ENCODE data around the gene POLR3G.

DNA sequence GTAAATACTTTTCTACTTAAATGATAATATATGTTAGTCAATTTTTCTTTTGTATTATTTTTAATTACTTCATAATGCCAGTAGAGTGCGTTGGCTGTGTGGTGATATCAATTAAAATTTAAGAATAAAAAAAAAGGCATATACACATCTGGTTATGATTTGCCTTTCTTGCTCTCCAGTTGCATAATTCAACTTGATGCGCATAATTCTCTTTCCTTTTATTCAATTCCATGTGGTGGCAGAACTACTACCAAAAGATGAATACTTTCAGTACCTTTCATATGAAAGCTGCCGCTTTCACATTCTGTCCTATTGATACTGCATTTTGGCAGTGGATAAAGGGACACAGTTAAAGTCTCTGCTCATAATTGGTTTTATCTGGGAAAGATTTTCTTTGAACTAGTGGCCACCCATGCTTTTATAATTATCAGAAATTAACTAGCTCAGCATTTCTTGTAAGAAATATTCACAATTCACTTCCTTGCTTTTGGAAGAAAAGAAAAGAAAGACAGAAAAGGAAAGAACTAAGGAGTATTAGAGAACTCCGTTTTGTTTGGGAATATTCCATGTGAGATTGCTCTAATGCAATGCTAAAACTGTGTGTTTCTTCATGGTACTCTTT lies 71.7 kb downstream of the POLR3G start:
- TF ChIP-seq, protein P1, sequence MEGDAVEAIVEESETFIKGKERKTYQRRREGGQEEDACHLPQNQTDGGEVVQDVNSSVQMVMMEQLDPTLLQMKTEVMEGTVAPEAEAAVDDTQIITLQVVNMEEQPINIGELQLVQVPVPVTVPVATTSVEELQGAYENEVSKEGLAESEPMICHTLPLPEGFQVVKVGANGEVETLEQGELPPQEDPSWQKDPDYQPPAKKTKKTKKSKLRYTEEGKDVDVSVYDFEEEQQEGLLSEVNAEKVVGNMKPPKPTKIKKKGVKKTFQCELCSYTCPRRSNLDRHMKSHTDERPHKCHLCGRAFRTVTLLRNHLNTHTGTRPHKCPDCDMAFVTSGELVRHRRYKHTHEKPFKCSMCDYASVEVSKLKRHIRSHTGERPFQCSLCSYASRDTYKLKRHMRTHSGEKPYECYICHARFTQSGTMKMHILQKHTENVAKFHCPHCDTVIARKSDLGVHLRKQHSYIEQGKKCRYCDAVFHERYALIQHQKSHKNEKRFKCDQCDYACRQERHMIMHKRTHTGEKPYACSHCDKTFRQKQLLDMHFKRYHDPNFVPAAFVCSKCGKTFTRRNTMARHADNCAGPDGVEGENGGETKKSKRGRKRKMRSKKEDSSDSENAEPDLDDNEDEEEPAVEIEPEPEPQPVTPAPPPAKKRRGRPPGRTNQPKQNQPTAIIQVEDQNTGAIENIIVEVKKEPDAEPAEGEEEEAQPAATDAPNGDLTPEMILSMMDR (IDR thresholded peaks at IDR 0.05 in 8 of 11, conservative IDR thresholded peaks at IDR 0.05 in 3 of 11), result no peak
- no peak for TF ChIP-seq POLR2A (IDR thresholded peaks at IDR 0.05)
- TF ChIP-seq POLR2AphosphoS5 (IDR thresholded peaks at IDR 0.05), result no peak

Data from spleen (tissue), 7 donors.